HG03457 (cell line): ENCODE measurements around the gene EYA2.
"Not testable (repeated sequence)": the region's sequence is repeated elsewhere in the genome, so short reads cannot be mapped to it uniquely, and the experiment has no call there.

Experiments used
- ATAC-seq: cut with Tn5 transposase; IDR thresholded peaks from one replicate; pipeline ENCODE4 v1.9.1; 2021; ENCODE audit warnings: moderate number of reproducible peaks; ENCODE audit not compliant: unreplicated experiment

Gene EYA2, protein sequence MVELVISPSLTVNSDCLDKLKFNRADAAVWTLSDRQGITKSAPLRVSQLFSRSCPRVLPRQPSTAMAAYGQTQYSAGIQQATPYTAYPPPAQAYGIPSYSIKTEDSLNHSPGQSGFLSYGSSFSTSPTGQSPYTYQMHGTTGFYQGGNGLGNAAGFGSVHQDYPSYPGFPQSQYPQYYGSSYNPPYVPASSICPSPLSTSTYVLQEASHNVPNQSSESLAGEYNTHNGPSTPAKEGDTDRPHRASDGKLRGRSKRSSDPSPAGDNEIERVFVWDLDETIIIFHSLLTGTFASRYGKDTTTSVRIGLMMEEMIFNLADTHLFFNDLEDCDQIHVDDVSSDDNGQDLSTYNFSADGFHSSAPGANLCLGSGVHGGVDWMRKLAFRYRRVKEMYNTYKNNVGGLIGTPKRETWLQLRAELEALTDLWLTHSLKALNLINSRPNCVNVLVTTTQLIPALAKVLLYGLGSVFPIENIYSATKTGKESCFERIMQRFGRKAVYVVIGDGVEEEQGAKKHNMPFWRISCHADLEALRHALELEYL

DNA sequence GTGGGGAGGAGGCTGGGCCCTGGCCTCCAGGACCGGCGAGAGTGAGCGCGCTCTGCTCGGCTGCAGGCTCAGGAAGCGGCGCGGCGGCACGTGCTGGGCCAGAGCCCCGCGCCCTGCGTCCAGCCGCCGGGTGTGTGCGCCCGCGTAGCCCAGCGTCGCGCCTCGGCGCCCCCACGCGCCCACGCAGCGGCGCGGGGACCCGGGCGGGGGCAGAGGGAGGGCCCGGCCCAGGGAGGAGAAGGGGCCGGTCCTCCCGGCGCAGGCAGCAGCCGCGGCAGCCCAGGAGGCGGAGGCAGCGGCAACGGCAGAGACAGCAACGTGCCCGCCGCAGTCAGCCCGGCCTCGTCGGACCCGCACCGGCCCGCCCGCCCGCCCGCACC, at the start of gene EYA2:
Gene EYA2, plus strand, starts transcription at position 265 of the 380 bp plus-strand sequence. CDS start 95,168 bp downstream, outside the sequence.
- ATAC-seq: no peak

DNA sequence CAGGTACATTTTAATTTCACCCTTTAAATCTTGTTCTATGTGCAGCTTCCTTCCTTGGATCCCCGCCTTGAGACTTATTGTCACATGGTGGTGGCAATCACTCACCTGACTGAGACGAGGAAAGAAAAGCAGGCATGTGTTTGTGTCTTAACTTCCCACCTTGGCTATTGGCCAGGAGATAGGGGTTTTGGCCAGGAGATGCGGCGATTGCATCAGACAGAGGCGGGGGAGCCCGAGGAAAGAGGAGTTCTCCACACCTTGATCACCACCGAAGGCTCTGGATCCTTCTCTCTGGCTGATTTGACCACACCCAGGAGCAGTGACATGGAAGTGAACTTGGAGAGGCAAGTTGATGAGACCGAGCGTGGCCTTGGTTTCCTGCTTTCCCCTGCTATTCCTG, 49.7 kb upstream of the EYA2 start:
- no peak for ATAC-seq

DNA sequence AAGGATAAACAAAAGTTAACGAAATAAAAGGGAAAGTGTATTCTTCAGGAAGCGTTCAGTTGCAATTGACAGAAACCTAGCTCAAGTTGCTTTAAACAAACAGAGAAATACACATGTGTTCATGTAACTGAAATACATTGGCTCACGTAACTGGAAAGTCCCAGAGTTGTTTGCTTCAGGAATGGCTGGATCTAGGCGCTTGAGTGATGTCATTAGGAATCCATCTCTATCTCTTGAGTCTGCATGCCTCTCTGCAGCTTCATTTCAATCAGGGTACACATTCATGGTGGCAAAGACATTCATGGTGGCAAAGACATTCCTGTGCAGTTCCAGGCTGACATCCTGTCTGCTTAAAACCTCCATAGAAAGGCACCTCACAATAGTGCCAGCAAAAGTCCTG, 45.4 kb upstream of the EYA2 start:
- ATAC-seq: no peak

DNA sequence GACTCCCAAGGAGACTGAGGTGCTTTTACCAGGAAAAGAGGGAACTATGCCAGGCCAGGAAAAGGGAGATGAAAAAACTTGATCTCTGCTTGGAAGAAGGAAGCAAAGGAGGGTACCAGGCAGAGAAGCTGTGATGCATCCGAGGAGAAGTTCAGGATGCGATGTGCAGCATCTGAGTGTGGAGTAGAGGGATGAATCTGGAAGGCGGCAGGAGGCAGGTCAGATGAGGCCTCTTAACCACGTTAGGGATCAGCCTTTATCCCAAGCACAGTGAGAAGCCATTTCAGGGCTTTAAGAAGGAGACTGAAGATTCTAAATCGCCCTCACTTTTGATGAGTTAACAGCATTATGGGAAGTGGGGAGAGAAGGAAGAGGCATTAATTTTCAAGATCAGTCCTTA, 44.9 kb upstream of the EYA2 start:
- ATAC-seq: no peak

DNA sequence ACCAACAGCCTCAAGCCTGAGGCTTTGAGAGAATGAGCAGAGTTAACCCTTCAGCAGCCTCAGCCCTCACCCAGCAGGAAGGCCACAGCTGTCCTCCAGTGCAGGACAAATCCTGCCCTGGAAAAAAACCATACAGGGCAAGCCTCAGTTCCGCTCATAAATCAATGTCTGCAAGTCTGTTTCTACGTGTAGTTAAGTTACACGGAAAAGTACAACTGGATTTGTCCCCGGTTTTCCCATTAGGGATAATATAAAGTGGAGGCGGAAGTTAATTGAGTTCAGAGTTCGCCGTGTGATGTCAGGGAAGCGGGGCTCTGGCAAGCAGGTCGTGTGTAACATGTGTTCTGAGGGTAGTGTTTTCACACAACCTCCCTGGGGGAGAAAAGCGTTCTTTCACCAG, 44.2 kb upstream of the EYA2 start:
- no peak for ATAC-seq

DNA sequence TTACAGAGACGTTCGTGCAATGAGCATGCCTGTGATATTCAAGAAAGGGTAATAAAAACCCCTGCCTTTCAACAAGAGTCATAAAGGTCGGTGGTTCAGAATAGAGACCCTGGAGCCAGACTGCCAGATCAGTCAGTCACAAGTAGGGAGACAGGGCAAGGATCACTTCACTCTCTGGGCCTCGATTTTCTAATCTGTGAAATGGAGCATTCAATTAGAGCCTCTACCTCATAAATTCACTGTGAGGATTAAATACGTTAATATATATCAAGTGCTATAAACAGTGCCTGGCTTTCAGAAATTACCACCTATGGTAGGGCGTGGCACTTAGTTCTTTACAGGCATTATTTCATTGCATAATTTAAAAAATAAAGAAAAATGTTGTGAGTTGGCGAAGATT, 43.7 kb upstream of the EYA2 start:
- no peak for ATAC-seq

DNA sequence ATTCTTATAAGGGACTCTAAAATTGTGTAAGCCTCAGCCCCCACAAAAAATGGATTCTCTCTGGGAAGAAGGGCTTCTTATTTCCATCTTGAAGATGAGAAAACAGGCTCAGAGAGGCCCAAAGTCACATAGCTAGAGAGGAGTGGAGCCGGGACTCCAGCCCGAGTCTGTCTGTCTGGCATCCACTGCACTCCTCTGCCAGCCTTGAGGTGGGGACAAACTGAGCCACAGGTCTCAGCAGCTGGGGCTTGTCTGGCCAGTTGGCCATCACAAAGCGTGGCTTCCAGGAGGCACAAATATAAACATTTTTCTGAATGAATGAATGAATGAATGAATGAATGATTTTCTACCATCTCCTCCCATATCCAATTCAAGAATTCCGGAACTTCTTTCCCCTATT, 42.9 kb upstream of the EYA2 start:
- ATAC-seq: no peak

DNA sequence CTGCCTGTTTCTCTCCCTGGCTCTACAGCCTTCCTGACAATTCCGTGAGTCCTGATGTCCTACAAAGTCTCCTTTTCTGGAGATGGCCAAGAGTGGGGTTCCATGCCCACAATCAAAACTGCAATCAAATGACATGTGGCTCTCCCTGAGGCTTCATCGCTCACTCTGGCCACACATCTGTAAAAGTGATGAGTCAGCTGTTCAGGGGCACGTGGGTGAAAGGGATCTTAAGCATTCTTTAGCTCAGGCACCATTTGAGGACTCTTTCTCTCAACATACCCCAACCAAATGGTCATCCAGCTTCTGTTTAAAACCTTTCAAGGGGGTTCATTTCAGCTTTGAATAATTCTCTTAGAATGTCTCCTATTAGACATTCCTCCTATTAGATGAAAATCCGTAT, 42.3 kb upstream of the EYA2 start:
- ATAC-seq: no peak

DNA sequence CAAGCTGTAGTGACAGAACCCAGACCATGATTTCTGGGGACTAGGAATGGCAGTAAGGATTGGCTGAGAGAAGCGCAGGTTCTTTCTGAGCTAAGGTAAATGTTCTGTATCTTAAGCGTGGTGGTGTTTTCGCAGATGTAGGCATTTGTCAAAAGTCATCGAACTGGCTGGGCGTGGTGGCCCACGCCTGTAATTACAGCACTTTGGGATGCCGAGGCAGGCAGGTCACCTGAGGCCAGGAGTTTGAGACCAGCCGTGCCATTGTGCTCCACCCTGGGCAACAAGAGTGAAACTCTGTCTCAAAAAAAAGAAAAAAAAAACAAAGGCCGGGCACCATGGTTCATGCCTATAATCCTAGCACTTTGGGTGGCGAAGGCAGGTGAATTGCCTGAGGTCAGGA, 40.7 kb upstream of the EYA2 start:
- ATAC-seq: no peak

DNA sequence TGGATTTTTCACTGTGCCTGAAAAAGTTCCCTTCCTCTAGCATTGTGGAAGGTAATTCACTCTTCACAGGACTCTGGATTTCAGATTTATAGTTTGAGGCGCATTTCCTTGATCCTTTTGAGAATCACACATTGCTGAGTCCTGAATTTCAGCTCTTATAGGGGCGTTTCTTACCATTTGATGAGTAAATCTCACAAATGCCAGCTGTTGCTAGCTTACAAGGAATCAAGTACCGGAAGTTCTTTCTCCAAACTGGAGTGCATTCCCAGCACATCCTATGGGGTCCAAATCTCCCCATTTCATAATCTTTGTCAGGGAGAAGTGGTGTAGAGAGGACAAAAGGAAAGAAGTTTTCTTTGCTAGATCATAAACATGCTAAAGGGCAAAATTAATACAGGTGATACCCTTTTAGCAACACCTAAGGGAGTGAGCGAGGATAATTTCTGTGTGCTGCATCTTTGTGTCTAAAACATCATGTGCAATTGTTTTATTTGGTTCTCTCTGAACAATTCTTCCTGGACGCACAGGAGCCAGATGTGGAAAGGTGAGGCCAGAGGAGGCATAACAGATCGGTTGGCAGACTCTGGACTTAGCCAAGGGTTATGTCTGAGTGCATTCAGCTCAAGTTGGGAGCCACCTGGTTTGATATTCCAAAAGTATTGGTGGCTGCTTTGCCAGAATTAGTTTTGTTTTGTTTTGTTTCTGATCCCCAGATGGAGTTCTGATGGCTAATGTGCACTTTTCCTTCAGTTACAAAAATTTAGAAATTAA, 37.4 kb upstream of the EYA2 start:
- no peak for ATAC-seq

DNA sequence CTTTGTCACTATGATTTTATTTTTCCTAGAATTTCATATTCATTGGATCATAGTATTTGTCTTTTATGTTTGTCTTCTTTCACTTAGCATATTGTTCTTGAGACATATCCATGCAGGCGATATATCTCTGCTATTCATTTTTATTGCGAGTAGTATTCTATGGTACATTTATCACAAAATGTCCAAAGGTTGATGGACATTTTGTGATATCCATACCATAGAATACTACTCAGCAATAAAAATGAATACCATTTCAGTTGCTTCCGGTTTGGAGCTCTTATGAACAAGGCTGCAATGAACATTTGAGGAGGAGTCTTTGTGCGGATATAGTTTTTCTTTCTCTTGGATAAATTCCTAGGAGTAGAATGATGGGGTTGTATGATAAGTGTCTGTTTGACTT, 28.8 kb upstream of the EYA2 start:
- ATAC-seq: no peak

DNA sequence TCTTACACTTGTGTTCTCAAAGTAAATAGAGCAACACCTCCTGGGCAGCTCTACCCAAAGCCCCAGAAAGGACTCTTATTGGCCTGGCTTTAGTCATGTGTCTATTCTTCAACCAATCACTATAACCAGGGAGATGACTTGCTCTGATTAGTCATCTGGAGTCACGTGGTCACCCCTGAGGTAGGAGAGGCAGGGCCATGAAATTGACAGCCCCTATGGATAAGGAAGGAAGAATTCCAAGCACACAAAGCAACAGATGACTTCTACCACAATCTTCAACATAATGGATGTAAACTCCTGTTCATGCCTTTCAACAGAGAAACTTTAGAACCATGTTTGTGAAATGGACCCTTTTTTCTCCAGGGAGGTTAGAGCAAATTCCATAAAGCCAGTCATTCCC, 24.6 kb upstream of the EYA2 start:
- no peak for ATAC-seq

DNA sequence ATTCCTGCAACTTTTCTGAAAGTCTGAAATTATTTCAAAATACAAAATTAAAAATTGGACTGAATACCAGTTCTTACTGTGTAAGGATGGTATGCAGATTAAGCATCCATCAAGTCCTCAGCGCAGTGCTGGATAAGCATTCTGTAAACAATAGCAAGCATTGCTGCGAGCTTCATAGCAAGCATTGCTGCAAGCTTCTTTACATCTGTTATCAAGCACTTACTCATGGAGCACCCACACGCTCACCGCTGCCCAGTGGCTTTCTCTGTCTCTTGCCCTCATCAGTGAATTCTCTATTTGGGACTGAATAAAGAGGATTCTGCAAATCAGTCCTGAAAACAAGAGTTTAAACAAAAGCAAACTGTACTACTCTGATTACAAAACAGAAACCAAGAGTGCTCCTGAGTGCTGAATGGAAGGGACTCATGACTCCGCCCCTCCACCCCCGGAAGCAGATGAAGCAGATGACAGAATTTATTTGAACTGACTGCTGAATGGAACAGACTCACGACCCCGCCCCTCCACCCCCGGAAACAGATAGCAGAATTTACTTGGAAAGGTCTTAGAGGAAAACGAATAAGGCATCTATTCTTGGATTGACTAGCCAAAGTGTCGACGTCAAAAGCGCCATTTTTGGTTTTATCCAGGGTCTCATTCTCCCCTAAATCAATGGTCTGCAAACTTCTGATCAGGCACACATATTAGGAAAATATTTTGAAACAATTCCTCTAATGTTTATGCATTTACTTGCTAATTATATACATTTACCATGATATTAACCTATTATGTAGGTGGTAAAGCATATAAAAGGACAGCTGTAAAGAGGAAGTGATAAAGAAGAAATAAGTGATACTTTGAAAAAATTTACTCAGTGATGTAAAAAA, 22.1 kb upstream of the EYA2 start:
- no peak for ATAC-seq

DNA sequence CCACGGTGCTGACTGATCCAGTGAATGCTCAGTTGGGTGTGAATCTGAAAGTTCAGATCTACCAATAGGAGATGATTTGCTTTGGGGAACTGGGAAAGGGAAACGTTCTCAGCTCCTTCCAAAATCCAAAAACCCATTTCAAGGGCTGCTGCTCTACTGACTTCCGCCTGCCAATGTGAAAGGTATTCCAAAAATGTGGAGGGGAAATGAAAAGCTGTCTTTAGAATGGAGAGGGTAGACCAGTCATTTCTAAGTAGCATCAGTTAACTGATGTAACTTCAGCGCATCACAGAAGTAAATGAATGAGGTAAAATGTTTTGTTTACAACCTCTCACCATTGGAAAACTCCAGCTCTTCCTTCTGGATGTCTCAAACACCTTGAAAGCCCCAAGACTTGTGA, 19.6 kb upstream of the EYA2 start:
- ATAC-seq: no peak

DNA sequence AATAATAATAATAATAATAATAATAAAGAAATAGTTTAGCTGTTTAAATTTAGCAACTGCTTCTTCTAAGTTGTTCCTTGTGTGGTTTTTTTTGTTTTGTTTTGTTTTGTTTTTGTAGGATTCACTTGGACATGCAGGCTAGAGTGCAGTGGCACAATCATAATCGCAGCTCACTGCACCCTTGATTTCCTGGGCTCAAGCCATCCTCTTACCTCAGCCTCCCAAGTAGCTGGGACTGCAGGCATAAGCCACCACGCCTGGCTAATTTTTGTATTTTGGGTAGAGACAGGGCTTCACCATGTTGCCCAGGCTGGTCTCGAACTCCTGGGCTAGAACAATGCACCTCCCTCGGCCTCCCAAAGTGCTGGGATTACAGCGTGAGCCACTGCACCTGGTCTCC, 15.3 kb upstream of the EYA2 start:
- no peak for ATAC-seq

DNA sequence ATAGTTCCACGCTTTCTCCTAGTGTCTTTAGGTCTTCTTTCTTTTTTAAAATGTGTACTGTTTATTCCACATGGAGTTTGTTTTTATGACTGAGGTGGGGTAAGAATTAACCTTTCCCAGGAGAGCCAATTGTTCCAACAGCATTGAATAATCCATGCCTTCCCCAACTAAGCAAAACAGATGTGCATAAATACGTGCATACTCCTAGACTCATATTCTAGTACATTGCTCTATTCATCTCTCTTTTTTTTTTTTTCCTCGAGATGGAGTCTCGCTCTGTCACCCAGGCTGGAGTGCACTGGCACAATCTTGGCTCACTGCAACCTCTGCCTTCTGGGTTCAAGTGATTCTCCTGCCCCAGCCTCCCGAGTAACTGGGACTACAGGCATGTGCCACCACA, 14.7 kb upstream of the EYA2 start:
- not testable (repeated sequence) for ATAC-seq

DNA sequence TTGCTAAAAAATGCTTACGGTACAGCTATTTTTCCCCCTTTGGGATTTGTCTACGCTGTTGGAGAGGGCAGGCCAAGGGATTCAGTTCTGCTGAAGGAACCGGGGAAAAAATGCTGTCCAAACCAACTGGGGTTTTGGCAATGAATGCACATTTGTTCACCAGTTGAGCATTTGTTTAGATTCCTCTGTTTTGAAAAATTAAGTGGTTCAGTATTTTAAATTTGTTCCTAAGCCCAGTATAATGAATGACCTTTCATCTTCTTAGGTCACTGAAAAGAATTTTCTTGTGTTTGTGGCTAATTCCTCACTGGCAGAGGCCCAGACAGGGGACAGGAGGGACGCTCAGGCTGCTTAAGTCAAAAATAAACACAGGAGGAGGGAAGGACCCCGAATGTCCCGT, 10.8 kb upstream of the EYA2 start:
- no peak for ATAC-seq

DNA sequence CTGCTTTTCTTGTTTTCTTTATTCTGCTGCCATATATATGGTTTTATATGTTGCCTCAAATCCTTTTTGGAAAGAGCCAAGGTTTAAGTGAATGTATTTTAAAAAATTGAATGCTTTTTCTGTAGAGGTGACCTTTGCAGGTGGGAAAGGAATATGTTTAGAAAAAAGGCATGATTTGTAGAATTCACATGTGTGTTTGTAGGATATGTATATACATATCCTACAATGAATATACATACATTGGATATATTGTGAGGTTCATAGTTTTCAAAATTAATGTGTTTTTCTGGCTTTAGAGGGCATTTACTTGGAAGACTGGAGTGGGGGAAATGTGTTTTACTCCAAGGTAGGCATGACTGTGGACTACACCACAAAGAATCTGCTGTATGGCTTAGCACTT, 4.0 kb upstream of the EYA2 start:
- ATAC-seq: no peak

DNA sequence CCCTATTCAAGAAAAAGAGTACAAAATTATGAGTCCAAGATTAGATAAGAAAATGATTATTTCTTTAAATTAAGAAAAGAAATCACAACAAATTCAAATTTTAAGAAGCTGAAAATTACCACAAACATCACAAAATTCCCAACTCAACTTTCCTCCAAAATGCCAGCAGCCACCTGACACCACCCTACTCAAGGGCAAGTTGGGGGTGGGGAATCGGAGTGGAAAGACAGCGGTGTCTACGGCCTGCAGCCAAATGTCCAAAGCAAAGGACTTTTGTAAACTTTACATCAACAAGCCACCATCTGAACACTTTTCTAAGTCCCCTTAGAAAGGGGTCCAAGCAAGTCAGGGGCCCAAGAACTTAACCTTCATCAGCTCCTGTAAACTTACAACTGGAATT, 1.6 kb upstream of the EYA2 start:
- no peak for ATAC-seq

DNA sequence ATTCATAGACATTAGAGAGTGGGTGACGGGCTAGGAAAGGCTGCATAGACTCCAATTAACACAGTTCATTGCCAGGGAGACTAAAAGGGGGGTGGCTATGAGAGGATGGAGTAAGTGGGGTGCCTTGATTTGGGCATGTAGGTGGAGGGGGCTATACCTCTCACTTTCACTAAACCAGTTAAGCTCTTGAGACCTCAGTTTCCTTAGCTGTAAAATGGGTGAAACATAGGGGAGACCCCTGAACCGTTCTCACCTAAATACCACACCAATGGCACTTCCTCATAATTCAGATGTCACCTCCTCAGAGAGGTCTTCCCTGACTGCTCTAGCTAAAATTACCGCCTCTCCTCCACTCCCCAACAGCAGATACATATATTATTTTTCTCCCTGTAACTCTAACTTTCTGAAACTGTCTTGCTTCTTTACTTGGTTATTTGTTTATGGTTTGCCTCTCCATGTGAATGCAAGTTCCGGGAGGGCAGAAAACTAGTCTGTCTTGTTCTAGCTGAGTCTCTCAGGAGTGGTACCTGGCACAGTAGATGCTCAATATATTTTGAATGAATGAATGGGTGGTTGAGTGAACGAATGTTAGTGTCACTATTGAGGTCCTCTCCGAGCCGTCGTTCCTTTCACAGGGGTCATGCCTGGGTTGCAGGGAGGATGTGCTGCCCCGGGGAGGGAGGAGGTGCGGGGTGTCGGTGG, 615 bp upstream of the EYA2 start:
- ATAC-seq: no peak
